Mucosa of descending colon (tissue), 3 donors: ENCODE measurements around the gene RCN1. TPM values are rescaled to one million over a fixed set of nuclear protein-coding genes. Genes with fewer than 3 reads are reported as not detected.

Experiments used
- ATAC-seq: fragments of 200-7000 bp; cut with Tn5 transposase; one replicate; pipeline ENCODE4 v1.9.1; 2020; ENCODE audit warnings: mild to moderate bottlenecking, moderate library complexity
- DNase-seq, 3 donors: peaks; one replicate each; pipeline ENCODE4 v3.0.0-alpha.2; 2020
- H3K36me3 ChIP-seq: fragments of 200-600 bp; one replicate; pipeline ENCODE4 v1.8.0; 2021; ENCODE audit warnings: low read depth, mild to moderate bottlenecking
- H3K4me1 ChIP-seq: fragments of 200-600 bp; one replicate; pipeline ENCODE4 v1.8.0; 2021; ENCODE audit warnings: low read depth, mild to moderate bottlenecking
- H3K4me3 ChIP-seq: fragments of 200-600 bp; one replicate; pipeline ENCODE4 v1.8.0; 2021; ENCODE audit warnings: mild to moderate bottlenecking
- H3K9me3 ChIP-seq: fragments of 200-600 bp; one replicate; pipeline ENCODE4 v1.8.0; 2021; ENCODE audit warnings: mild to moderate bottlenecking
- CTCF ChIP-seq: fragments of 200-600 bp; IDR thresholded peaks from one replicate; pipeline ENCODE4 v1.8.0; 2022; ENCODE audit warnings: antibody characterized with exemption, mild to moderate bottlenecking
- intact Hi-C, 2 donors: fragments of 100-400 bp; cut with DNase I in 1 of 2; cut with micrococcal nuclease in 1 of 2; formaldehyde crosslinking; loops; one replicate each; pipeline versions ENCODE4 v1.11.0 to v1.11.1; 2022; cut with DNase I, micrococcal nuclease
- total RNA-seq, 3 donors: library from RNA; stranded (reverse); fragmentation: NEBNext Ultra II Directional in 2 of 3; extraction: Animal tissue kit (Norgen Biotek cat#: 25700) in 2 of 3; gene quantifications; one replicate each; pipeline versions ENCODE4 v1.2.1 to v1.2.4, GENCODE V29; 2021 to 2023
- donor health status: DM: no; HTN: no; CAD: no; lungs with moderate emphysema.
- donor health status: DM: no; HTN: no; CAD: no.
- donor health status: DM: no; HTN: yes; CAD: no.

The RCN1 gene
- total RNA-seq, 3 donors from 2014 or later = 34.2 to 46.4 (median 40.1) TPM

GRCh38 chr11:32092581-32093170, 1.8 kb downstream of the RCN1 start:
- ATAC-seq (no peak), DNase-seq (no peak)
- TF ChIP-seq CTCF = no peak
- no peaks in the 10 kb centered on the region for H3K36me3 ChIP-seq
- H3K4me3 ChIP-seq = no peak overlapping the region
- intact Hi-C loops = no loop called here
- H3K9me3 ChIP-seq = no peaks in the 10 kb centered on the region
- peaks cover 4% of the 10 kb centered on the region for H3K4me1 ChIP-seq

DNA sequence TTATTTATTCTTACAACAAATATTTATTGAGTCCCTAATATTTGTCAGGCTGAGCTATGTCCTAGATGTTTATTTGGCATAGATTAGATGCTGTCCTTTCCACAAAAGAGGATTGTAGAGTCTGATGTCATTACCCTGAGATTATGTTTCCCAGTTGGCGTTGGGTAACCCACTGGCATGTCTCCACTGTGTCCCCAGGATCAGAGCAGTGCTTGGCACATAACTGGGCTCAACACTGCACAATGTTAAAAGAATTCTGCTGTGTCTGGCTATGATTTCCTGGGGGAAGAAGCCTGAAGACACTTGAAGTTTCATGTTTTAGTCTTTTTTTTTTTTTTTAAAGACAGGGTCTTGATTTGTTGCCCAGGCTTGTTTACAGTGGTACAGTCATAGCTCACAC, 4.0 kb downstream of the RCN1 start:
- TF ChIP-seq CTCF = no peak
- intact Hi-C loops = no loop called here
- H3K36me3 ChIP-seq = no peaks in the 10 kb centered on the region
- H3K4me3 ChIP-seq = no peak overlapping the region
- DNase-seq (no peak), ATAC-seq (no peak)
- no peaks in the 10 kb centered on the region for H3K9me3 ChIP-seq
- H3K4me1 ChIP-seq = peaks cover 4% of the 10 kb centered on the region

GRCh38 chr11:32098142-32098903, 7.4 kb downstream of the RCN1 start:
- TF ChIP-seq CTCF = no peak
- ATAC-seq (no peak), DNase-seq (no peak)
- intact Hi-C loops = no loop called here
- Histone ChIP-seq H3K36me3 (no peaks in the 10 kb centered on the region), H3K4me1 (no peaks in the 10 kb centered on the region), H3K9me3 (no peaks in the 10 kb centered on the region), H3K4me3 (no peak overlapping the region)

DNA sequence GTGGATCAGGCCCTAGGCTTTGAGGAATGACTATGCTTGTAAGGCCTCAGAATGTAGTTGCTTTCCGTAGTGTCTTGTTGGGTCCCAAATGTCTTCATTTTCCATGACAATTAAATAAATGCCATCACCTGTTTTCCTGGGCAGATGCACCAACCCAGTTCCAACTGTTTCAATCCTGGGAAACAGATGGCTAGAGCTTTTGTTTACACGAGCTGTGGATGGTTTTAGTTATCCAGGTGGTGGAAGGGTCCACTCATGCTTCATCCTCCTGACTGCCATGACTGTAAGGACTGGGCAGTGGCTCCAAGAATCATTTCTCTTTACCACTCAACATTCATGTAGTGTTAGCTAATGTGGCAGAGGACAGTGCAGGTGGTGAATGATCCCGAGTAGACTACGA, 8.6 kb downstream of the RCN1 start:
- no peak for DNase-seq
- Histone ChIP-seq H3K9me3 (no peaks in the 10 kb centered on the region), H3K4me3 (no peak overlapping the region), H3K4me1 (no peaks in the 10 kb centered on the region), H3K36me3 (no peaks in the 10 kb centered on the region)
- ATAC-seq = no peak
- intact Hi-C loops = no loop called here
- TF ChIP-seq CTCF = no peak

DNA sequence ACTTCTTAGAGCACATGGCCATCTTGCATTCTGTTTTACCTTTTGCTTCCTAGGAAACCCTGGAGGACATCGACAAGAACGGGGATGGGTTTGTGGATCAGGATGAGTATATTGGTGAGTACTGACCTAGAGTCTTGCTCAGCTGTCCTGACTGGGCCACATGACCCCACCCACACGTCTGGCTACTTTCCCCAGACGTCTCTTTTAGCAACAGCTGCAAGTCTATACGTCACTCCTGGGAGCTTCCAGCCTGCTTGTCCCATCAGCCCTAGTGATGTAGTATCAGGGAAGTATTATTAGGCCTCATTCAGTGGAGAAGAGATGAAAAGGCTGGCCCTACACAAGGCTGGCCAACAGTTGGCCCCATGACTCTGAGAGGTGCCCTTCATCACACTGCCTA, 9.6 kb downstream of the RCN1 start:
- Histone ChIP-seq H3K9me3 (no peaks in the 10 kb centered on the region), H3K36me3 (no peaks in the 10 kb centered on the region), H3K4me3 (no peak overlapping the region), H3K4me1 (no peaks in the 10 kb centered on the region)
- ATAC-seq = no peak
- no peak for TF ChIP-seq CTCF
- DNase-seq = no peak
- intact Hi-C loops = no loop called here
